ENCODE data around the gene CRYBA4. TPM values are rescaled to one million over a fixed set of nuclear protein-coding genes. Genes with fewer than 3 reads are reported as not detected.
A peak's percentile ranks its signal among the peaks of the same experiment; 100 is the strongest.

CRYBA4 gene
- total RNA-seq, 1 donor from 2014 or later = 0.46 TPM

DNA sequence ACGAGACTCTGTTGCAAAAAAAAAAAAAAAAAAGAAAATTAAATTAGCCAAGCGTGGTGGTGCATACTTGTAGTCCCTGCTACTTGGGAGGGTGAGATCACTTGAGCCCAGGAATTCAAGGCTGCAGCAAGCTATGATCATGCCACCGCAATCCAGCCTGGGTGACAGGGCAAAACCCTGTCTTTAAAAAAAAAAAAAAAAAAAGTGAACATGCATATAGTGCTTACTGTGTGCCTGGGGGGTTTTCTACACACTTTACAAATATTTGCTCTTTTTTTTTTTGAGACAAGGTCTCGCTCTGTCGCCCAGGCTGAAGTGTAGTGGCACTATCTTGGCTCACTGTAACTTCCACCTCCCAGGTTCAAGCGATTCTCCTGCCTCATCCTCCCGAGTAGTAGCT lies 44.7 kb upstream of the CRYBA4 start:
- no peak overlapping the region for H3K27ac Mint-ChIP-seq (ENCODE audit: unreplicated experiment)
- no peak for DNase-seq (ENCODE audit: low spot score)
- TF ChIP-seq CTCF (IDR thresholded peaks at IDR 0.05; ENCODE audit: unreplicated experiment) = no peak
- H3K4me3 Mint-ChIP-seq (ENCODE audit: unreplicated experiment) = no peak overlapping the region
- peaks cover 48% of the 10 kb centered on the region for H3K4me1 Mint-ChIP-seq (ENCODE audit: unreplicated experiment)
- no peaks in the 10 kb centered on the region for H3K9me3 Mint-ChIP-seq (ENCODE audit: unreplicated experiment)
- peaks cover 1% of the 10 kb centered on the region for H3K27me3 Mint-ChIP-seq (ENCODE audit: unreplicated experiment)
- peaks cover 24% of the 10 kb centered on the region for H3K36me3 Mint-ChIP-seq (ENCODE audit: low read depth, unreplicated experiment)

DNA sequence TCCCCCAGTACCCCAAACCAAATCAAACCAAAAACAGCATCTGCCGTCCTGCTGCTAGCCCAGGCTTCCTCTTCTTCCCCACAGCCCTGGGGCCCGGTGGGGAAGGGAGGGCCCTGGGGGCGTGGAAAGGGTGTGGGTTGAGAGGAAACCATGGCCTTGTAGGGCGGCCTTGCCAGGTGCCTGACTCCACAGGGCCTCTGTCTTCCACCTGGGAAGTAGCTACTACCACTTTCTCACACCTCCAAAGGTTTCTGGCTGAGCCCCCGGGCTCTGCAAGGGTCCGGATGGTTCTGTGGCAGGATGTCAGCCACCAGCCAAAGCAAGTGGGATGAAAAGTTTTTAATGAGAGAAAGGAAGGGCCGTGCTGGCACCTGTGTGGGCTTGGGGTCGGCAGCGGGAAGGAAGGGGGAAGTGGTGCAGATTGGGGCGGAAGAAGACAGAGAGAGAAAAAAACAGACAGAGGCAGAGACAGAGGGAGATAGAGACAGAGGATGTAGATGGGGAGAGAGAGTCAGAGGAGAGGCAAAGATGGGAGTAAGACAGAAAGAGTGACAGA lies 42.4 kb upstream of the CRYBA4 start:
- Mint-ChIP-seq H3K4me1 (ENCODE audit: unreplicated experiment) (peaks cover 35% of the 10 kb centered on the region), H3K27ac (ENCODE audit: unreplicated experiment) (peak overlapping the region; percentile 37)
- no peak for TF ChIP-seq CTCF (IDR thresholded peaks at IDR 0.05; ENCODE audit: unreplicated experiment)

DNA sequence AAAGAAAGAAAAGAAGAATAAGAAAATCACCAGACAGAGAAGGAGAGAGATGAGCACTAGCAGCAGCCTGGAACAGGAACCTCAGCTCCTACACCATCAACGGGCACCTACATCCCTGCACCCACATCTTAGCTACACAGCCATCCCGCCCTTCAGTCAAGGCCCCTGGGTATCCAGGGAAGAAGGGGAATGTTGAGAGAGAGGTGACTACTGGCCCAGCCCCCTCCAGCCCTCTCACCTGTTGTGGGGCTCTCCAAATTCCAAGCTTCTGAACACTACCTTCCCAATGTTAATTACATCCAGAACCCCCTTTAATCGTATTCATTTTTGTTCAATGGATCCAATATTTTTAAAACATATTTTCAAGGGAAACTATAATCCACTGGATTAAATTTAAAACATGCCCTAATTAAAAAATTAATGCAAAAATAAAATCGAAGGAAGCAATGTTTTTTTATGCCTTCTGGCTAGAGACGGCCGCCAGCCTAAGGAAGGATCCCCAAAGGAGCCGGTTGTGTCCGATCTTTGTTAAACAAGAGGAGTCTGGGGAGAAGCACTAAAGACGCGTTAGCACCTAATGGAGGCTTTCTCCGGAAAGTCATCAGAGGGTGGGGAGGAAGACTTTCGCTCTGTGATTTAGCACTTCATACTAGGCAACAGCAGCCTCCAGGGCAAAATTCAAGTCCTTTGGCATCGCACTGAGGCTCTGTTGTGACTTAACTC lies 41.4 kb upstream of the CRYBA4 start:
- TF ChIP-seq CTCF (IDR thresholded peaks at IDR 0.05; ENCODE audit: unreplicated experiment) = no peak
- H3K27ac Mint-ChIP-seq (ENCODE audit: unreplicated experiment) = no peak overlapping the region
- H3K27me3 Mint-ChIP-seq (ENCODE audit: unreplicated experiment) = peaks cover 3% of the 10 kb centered on the region
- peaks cover 37% of the 10 kb centered on the region for H3K4me1 Mint-ChIP-seq (ENCODE audit: unreplicated experiment)
- no peaks in the 10 kb centered on the region for H3K9me3 Mint-ChIP-seq (ENCODE audit: unreplicated experiment)
- DNase-seq (ENCODE audit: low spot score) = no peak
- H3K4me3 Mint-ChIP-seq (ENCODE audit: unreplicated experiment) = no peak overlapping the region
- peaks cover 23% of the 10 kb centered on the region for H3K36me3 Mint-ChIP-seq (ENCODE audit: low read depth, unreplicated experiment)

More for the DNA sequence above, 42.4 kb upstream of the CRYBA4 start:
- Mint-ChIP-seq H3K27me3 (ENCODE audit: unreplicated experiment) (peaks cover 3% of the 10 kb centered on the region), H3K4me3 (ENCODE audit: unreplicated experiment) (no peak overlapping the region), H3K36me3 (ENCODE audit: low read depth, unreplicated experiment) (peaks cover 23% of the 10 kb centered on the region), H3K9me3 (ENCODE audit: unreplicated experiment) (no peaks in the 10 kb centered on the region)
- no peak for DNase-seq (ENCODE audit: low spot score)

GRCh38 chr22:26581026-26581425 lies 40.7 kb upstream of the CRYBA4 start:
- no peak for TF ChIP-seq CTCF (IDR thresholded peaks at IDR 0.05; ENCODE audit: unreplicated experiment)
- Mint-ChIP-seq H3K4me3 (ENCODE audit: unreplicated experiment) (no peak overlapping the region), H3K36me3 (ENCODE audit: low read depth, unreplicated experiment) (peaks cover 23% of the 10 kb centered on the region), H3K4me1 (ENCODE audit: unreplicated experiment) (peaks cover 36% of the 10 kb centered on the region), H3K9me3 (ENCODE audit: unreplicated experiment) (no peaks in the 10 kb centered on the region), H3K27me3 (ENCODE audit: unreplicated experiment) (peaks cover 3% of the 10 kb centered on the region), H3K27ac (ENCODE audit: unreplicated experiment) (peak overlapping the region; percentile 5)
- no peak for DNase-seq (ENCODE audit: low spot score)

DNA sequence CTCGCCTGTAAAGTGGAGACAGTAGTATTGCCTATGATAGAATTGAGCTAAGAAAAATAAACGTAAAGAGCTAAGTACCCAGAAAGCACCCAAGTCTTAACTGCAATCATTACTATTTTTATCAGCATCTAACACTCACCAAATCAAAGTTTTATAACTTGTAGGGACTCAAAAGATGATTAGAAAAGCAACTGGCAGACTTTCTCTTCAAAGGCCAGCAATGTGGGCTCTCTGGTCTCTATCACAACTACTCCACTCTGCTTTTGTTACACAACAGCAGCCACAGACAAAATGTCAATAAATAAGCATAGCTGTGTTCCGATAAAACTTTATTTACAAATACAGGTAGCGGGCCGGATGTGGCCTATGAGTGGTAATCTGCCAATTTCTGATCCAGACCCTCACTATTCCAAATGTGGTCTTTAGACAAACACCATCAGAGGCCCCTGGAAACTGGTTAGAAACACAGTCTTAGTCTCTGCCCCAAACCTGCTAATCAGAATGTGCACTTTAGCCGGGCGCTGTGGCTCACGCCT lies 40.1 kb upstream of the CRYBA4 start:
- Mint-ChIP-seq H3K36me3 (ENCODE audit: low read depth, unreplicated experiment) (peaks cover 23% of the 10 kb centered on the region), H3K27ac (ENCODE audit: unreplicated experiment) (no peak overlapping the region), H3K4me1 (ENCODE audit: unreplicated experiment) (peaks cover 35% of the 10 kb centered on the region), H3K27me3 (ENCODE audit: unreplicated experiment) (peaks cover 1% of the 10 kb centered on the region), H3K4me3 (ENCODE audit: unreplicated experiment) (no peak overlapping the region), H3K9me3 (ENCODE audit: unreplicated experiment) (no peaks in the 10 kb centered on the region)
- no peak for DNase-seq (ENCODE audit: low spot score)
- TF ChIP-seq CTCF (IDR thresholded peaks at IDR 0.05; ENCODE audit: unreplicated experiment) = no peak

All from endothelial cell (in vitro differentiated cells).